HG02678 (cell line): ENCODE data around the gene KLF1.
"Not testable (repeated sequence)": the region's sequence is repeated elsewhere in the genome, so short reads cannot be mapped to it uniquely, and the experiment has no call there.

Experiments
- ATAC-seq: cut with Tn5 transposase; IDR thresholded peaks from one replicate; pipeline ENCODE4 v1.9.1; 2021; ENCODE audit warnings: mild to moderate bottlenecking, moderate library complexity; ENCODE audit not compliant: unreplicated experiment

KLF1 gene

DNA sequence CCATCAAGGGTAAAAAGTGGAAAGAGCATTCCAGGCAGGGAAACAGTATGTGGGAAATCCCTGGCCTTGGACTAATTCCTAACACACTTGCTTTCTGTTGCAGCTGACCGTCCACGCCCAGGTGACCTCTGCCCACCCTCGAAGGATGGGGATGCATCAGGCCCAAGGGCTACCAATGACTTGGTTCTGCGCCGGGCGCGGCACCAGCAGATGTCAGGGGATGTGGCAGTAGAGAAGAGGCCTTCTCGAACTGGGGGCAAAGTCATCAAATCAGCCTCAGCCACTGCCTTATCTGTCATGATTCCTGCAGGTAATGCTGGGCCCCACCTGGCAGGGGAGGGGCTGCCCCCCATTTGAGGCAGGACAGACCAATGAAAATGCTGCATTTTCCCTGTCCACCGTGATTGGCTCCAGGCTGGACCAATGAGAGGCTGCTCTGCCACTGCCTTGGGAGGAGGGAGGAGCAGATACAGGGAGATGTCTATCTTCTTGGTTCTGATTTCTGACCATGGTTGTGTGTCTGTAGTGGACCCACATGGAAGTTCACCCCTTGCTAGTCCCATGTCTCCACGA, 18.4 kb downstream of the KLF1 start:
- no peak for ATAC-seq

DNA sequence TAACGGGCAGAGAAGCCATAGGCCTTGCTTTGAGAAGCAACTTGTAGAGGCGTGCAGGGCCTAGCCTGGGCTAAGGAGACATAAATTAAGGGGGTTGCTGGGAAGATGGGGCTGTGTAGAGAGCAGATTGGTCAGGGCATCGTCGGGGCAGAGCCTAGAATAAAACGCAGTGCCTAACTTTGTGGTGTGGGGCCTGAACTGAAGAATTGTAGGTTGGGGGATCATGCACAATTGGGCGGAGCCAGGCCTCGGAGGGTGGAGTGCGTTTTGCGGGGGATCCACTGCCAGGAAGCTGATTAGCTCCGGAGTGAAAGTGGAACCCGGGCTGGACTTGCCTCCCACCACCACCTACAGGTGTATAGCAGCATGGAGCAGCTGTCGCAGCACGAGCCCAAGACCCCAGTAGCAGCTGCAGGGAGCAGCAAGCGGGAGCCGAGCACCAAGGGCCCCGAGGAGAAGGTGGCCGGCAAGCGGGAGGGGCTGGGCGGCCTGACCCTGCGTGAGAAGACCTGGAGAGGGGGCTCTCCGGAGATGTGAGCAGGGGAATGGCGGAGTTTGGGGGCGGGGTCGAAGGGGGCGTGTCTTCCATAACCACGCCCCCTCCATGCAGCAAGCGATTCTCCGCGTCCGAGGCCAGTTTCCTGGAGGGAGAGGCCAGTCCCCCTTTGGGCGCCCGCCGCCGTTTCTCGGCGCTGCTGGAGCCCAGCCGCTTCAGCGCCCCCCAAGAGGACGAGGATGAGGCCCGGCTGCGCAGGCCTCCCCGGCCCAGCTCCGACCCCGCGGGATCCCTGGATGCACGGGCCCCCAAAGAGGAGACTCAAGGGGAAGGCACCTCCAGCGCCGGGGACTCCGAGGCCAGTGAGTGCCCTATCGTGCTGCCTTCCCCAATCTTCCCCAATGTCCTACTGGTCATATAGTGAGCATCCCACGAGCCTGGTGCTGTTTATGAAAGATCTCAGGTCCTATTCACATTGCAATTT, 19.6 kb downstream of the KLF1 start:
- ATAC-seq = peak; percentile 67

DNA sequence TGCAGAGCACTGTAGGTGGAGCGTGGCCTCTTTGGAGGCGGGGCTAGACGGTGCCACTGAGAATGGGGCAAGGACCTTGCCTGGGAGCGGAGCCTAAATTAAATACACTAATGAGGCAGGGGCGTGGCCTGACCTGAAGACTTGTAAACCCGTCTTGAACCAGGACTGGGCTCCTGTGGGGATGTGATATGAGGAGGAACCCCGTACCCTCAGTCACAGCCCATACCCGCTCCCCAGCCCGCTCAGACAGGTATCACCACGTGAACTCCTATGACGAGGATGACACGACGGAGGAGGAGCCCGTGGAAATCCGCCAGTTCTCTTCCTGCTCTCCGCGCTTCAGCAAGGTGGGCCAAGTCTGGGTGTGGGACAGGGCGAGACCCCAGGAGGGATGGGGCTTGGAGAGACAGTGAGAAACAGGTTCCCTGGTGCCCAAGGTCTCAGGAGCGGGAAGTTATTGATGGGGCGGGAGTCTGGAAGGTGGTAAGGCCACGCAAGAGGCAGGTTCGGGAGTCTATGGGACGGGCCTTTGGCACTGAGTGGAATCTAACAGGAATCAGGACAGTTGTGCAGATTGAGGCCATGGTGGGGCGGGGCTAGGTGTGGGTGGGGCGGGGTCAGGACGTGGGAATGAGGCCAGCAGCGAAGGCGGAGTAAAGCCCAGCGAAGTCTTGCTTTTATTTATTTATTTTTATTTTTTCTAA, 20.4 kb downstream of the KLF1 start:
- no peak for ATAC-seq

DNA sequence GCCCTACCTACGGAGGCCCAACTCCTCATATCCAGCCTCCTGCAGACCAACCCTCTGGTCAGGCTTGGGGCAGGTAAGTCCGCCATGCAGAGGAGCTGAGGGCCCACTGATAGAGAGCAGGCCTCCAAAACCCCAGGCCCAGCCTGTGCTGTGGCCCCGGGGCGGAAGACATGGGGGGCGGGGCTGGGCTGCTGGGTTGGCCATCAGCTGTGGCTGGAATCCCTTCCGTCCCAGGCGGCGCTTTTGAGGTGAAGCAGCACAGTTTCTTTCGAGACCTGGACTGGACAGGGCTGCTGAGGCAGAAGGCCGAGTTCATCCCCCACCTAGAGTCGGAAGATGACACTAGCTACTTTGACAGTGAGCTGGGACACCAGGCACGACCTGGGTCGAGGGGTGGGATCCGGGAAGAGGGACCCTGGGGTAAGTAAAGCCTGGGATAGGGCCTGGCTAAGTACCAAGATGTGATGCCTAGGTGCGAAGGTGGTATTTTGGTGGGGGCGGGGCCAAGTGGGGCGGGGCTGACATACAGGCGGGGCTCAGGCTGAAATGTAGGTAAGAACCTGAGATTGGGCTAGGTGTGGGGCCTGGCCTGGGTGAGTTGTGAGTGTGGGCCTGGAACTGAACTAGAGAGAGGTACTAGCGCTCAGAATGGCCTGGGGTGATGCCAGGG, 21.1 kb downstream of the KLF1 start:
- ATAC-seq = no peak

DNA sequence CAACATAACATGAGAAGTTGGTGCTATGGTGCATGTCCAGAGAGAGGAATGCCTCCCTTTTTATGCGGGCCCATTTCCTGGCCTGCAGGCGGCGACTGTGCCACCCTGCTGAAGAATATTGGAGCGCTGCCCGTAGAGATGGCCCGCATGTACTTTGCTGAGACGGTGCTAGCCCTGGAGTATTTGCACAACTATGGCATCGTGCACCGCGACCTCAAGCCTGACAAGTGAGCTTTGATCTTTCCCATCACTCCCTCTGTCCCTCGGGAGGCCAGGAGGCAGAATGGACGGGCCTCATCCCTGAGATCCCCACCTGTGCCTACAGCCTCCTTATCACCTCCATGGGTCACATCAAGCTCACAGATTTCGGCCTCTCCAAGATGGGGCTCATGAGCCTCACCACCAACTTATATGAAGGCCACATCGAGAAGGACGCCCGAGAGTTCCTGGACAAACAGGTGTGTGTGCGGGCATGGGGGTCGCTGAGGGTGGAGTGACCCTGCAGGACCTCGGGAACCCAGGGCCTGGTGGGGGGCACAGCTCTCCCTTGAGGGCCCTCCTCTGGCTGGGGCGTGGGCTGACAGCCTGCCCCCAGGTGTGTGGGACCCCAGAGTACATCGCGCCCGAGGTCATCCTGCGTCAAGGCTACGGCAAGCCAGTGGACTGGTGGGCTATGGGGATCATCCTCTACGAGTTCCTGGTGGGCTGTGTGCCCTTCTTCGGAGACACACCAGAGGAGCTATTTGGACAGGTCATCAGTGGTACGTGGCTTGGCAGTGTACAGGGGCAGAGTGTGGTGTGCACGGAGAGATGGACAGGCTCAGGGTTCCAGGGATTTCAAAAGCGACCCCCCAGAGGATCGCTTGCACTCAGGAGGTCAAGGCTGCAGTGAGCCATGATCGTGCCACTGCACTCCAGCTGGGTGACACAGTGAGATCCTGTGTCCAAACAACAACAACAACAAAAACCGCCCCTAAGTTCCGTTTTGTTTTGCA, 22.0 kb downstream of the KLF1 start:
- no peak for ATAC-seq

DNA sequence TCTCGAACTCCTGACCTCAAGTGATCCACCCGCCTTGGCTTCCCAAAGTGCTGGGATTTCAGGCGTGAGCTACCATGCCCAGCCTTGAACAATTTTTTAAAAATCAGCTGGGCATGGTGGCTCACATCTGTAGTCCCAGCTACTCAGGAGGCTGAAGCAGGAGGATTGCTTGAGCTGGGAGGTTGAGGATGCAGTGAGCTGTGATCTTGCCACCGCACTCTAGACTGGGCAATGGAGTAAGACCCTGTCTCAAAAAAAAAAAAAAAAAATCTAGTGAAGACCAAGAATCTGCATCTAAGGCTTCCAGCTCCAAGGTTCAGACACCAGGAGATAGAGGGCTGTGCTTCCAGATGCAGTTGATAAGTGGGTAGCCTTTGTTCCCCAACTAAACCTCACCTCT, 22.9 kb downstream of the KLF1 start:
- no peak for ATAC-seq

DNA sequence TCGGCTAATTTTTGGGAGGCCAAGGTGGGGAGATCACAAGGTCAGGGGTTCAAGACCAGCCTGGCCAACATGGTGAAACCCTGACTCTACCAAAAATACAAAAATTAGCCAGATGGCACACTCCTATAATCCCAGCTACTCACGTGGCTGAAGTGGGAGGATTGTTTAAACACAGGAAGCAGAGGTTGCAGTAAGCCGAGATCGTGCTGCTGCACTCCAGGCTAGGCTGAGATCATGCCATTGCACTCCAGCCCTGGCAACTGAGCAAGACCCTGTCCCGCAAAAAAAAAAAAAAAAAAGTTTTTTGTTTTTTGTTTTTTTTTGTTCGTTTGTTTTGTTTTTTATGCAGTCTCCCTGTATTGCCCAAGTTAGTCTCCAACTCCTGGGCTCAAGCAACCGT, 27.5 kb downstream of the KLF1 start:
- ATAC-seq = no peak

DNA sequence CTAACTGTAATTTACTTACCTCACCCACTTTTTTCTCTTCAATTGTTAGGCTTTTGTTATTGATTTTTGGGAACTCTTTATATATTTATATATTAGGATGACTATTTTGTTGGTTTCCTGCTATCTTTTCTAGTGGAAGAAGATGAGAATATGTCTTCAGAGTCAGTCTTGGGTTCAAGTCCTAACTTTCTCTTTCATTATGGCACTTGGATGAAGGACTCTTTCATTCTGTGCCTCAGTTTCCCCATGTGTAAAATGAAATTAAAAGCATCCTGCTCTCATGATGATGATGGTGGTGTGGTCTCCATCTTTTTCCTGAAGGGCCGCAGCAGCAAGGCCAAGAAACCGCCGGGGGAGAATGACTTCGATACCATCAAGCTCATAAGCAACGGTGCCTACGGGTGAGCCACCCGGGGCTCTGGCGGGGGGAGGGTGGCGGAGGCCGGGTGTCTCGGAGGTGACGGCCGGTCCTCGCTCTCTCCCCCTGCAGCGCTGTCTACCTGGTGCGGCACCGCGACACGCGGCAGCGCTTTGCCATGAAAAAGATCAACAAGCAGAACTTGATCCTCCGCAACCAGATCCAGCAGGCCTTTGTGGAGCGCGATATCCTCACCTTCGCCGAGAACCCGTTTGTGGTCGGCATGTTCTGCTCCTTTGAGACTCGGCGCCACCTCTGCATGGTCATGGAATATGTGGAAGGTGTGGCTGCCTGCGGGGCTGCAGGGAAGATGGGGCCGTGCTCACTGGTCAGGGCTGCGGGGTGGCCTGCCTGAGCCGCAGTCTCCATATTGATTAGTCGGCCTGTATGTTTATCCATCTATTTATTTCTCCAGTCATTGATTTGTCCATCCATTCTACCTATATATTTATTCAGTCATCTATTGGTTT, 28.7 kb downstream of the KLF1 start:
- ATAC-seq = no peak

DNA sequence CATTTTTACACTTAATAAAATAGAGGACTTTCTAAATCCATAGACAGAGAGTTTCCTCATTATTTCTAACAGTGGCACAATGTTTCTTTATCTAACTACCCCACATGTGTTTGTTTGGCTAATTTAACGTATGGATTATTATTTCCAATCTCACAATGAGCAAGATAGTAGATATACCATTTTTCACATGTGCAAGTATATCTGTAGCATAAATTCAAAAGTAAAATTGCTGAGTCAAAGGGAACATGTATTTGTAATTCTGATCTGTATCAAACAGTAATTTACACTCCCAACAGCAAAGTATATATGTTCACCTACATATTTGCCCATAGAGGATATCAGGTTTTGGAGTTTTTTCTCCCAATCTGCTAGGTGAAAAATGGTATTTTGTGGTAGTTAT, 30.3 kb downstream of the KLF1 start:
- ATAC-seq = no peak

DNA sequence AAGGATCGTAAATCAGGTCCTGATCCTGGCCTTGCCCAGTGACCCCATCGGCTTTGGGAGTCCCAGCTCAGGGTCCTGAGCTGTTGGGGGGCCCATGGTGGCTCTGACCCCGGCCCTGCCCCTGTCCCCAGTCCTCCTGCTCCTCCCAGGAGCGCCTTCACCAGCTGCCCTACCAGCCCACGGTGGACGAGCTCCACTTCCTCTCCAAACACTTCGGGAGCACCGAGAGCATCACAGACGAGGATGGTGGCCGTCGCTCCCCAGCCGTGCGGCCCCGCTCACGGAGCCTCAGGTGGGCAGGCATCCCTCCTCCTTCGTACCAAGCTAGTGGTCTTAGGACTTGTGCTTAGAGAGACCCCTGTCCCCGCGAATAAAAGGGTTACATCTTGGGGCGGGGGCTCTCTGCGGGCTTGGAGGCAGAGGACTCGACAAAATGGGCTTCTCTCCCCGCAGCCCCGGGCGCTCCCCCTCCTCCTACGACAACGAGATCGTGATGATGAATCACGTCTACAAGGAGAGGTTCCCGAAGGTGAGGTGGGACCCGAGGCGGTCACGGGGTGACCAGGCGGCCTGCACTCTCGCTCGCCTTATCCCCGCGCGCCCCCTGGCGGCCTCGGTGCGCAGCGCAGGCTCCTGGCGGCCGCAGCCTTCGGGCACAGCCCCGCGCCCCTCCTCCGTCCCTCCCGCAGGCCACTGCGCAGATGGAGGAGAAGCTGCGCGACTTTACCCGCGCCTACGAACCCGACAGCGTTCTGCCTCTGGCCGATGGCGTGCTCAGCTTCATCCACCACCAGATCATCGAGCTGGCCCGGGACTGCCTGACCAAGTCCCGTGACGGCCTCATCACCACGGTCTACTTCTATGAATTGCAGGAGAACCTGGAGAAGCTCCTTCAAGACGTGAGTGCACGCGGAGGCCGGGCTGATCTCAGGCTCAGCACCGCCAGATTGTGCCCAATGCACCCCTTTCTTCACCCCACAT, 39.6 kb downstream of the KLF1 start:
- peak; percentile 56 for ATAC-seq

DNA sequence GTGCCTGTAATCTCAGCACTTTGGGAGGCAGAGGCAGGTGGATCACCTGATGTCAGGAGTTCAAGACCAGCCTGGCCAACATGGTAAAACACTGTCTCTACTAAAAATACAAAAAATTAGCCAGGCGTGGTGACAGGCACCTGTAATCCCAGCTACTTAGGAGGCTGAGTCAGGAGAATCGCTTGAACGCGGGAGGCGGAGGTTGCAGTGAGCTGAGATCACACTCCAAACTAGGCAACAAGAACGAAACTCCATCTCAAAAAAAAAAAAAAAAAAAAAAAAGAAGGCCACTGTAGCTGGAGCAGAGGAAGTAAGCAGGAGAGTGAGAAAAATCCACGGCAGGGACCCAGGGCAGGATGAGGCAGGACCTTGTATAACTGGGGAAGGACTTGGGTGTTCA, 40.4 kb downstream of the KLF1 start:
- not testable (repeated sequence) for ATAC-seq

DNA sequence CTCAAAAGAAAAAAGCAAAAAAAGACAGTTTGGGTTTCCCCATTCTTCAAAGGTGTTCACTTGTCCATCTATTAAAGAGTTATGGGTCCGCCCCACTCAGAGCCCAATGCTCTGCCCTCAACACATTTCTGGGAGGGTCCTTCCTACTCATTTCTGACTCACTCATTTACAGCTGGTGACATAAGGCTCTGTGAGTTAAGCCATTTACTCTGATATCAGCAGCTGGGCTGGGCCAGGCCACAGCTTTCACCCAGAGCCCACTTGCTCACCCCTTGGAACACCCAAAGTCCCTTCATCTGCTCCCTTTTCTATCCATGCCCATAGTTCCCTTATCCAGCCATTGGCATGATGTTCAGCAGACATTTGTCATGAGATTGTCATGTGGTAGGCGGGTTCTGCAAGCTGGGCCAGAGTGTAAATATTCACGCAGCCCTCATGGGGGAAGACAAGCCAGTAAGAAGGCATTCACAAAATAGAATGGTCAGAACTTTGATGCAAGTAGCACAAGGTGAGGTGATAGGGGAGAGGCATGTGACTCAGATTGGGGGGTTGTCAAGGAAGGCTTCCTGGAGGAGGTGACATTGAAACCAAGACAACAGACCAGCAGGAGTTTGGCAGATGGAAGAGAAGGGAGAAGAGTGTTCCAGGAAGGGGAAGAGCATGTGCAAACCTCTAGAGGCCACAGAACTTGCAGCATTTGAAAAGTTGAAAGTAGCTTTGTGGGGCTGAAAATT, 42.8 kb downstream of the KLF1 start:
- ATAC-seq = no peak

DNA sequence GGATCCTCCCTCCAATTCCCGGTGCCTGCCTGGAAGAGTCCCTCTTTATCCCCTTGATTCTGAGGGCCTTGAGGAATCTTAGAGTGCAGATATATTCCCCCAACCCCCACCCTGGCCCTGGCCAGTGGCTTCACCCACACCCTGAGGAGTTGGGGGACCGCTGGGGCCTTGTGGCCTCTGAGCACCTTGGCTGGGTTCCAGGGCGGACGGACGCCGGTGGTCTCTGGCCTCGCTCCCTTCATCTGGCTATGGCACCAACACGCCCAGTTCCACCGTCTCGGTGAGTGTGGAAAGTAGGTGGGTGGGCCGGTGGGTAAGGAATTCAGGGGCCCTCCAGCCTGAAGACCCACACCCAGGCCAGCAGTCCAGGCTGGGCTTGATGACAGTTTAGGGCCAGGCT, 43.7 kb downstream of the KLF1 start:
- ATAC-seq = no peak

DNA sequence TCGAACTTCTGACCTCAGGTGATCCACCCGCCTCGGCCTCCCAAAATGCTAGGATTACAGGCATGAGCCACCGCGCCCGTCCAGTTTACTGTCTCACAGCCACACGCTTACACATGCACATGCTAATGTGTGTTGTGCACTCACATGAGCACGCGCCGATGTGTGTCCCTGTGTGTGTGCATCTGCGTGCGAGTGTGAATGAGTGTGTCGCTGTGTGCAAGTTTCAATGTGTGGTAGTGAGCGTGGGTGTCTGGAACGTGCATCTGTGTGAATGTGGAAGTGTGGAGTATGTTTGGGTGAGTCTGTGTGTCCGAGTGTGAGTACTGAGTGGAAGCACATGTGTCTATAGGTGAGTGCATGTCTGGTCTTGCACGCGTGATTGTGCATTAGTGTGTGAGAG, 44.5 kb downstream of the KLF1 start:
- no peak for ATAC-seq

DNA sequence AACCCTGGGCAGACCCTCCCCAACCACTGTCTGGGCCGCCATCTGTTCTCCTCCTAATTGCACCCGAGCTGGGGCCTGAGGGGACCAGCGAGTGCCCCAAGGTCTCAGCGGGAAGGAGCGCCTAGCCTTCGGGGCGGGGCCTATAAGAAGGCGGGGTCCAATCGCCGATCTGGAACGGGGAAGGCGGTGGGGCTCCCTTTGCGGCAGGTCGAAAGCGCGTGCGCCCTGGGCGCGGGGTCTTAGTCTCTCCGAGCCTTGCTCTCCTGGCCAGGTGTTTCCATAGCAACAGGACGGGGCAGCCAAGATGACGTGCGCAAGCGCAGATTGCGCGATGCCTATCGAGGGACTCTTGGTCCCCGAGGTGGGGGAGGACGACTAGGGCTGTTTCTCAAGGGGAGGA, 45.9 kb downstream of the KLF1 start:
- no peak for ATAC-seq

DNA sequence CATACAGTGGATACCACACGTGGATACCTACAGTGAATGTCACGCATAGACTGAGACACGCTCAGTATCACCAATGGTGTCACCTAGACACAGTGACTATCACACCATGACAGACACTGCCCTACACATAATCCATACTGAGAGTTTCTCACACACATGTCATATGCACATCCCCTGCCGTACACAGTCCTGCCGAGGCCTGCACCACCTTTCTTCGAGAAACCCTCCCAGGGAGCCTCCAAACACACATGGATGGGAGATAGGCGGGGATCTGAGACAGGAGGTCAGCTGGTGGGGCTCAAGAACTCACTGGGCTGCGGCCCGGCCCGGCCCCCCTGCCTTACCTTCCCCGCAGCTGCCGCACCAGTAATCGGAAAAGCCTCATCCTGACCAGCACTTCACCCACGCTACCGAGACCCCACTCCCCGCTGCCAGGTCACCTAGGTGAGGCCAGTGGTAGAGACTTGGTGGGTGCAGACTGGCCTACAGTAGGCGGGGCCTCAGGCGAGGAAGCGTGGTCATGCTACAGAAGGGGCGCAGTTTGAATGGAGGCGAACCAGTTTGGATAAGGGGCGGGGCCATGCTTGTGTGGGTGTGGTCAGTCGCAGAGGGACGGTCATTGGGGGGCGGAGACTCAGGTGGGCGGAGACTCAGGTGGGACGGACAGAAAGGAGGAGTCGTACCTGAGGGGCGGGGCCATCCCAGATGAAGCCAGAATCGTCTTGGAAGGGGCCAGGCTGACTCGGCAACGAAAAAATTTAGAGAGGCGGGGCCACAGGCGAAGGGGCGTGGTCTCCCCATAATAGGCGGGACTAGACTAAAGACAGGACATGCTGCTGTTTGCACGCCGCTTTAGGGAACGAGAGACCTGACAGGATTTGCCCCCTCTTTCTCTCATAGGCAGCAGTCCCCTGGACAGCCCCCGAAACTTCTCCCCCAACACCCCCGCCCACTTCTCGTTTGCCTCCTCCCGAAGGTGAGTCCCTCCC, 46.6 kb downstream of the KLF1 start:
- ATAC-seq = no peak
